HCT116 (cell line): ENCODE results near the gene PINK1. TPM values are rescaled to one million over a fixed set of nuclear protein-coding genes. Genes with fewer than 3 reads are reported as not detected.

Experiments
- ATAC-seq: fragments of 200-7000 bp; cut with Tn5 transposase; 2 replicates; pipeline ENCODE4 v1.9.1; 2020; ENCODE audit warnings: mild to moderate bottlenecking, moderate library complexity
- BruUV-seq: library from RNA; stranded (reverse); fragments of 400-500 nt; replicated peaks from 2 replicates; lab custom pipeline; 2021; lab: Mats Ljungman, UMichigan
- CTCF ChIA-PET: fragments of 300-600 bp; sonication (Branson Sonifier 250); formaldehyde crosslinking; loops from one replicate; lab custom pipeline; 2021; ENCODE audit warnings: antibody characterized with exemption; lab: Charles Lee
- POLR2A ChIA-PET: fragments of 300-600, 350-600 bp; sonication (Branson Sonifier 250); formaldehyde crosslinking; loops from one replicate; lab custom pipeline; 2021; ENCODE audit warnings: antibody characterized with exemption; lab: Charles Lee
- RAD21 ChIA-PET, 2 experiments: fragments of 300-600 bp; sonication (Branson Sonifier 250); formaldehyde crosslinking; loops; one replicate each; lab custom pipeline; 2023; ENCODE audit warnings: low total read pairs in 2 of 2; ENCODE audit not compliant: uncharacterized antibody in 2 of 2, unreplicated experiment in 2 of 2, low non-redundant PET in 1 of 2; lab: Charles Lee
- DNase-seq: peaks from one replicate; pipeline ENCODE4 v3.0.0-alpha.2; 2010; ENCODE audit warnings: low read depth, low spot score
- H2AFZ ChIP-seq: fragments of 200-600 bp; shearing (Covaris generic), sonication (generic); 2 replicates; pipeline ENCODE4 v1.6.1; 2017; ENCODE audit warnings: low read depth, mixed run types, mixed read lengths, antibody characterized with exemption, low read length; ENCODE audit not compliant: poor library complexity, severe bottlenecking
- H3K27ac ChIP-seq: 2 replicates; pipeline ENCODE4 v1.5.1; 2012; ENCODE audit warnings: low read depth, low read length
- H3K27me3 ChIP-seq: fragments of 200-600 bp; sonication (generic); 2 replicates; pipeline ENCODE4 v1.6.1; 2016; ENCODE audit warnings: mixed run types, low read length, mixed read lengths; ENCODE audit not compliant: insufficient read depth
- H3K36me3 ChIP-seq, 2 experiments: fragments of 200-500 bp in 1 of 2; fragments of 200-600 bp in 1 of 2; sonication (Bioruptor generic) in 1 of 2; sonication (generic) in 1 of 2; 2 replicates each; pipeline versions ENCODE4 v1.5.1 to v1.6.1; 2014 to 2016; ENCODE audit warnings: low read length in 2 of 2, inconsistent platforms in 1 of 2, mixed read lengths in 1 of 2, mixed run types in 1 of 2; ENCODE audit not compliant: insufficient read depth in 2 of 2, control insufficient read depth in 1 of 2
- H3K4me1 ChIP-seq, 2 experiments: fragments of 200-600 bp in 1 of 2; sonication (generic) in 1 of 2; 2 replicates each; pipeline versions ENCODE4 v1.5.1 to v1.6.1; 2012 to 2017; ENCODE audit warnings: low read length in 2 of 2, inconsistent platforms in 1 of 2, mild to moderate bottlenecking in 1 of 2, mixed read lengths in 1 of 2, mixed run types in 1 of 2, moderate library complexity in 1 of 2; ENCODE audit not compliant: insufficient read depth in 2 of 2, control insufficient read depth in 1 of 2
- H3K4me2 ChIP-seq: fragments of 200-600 bp; sonication (generic); 2 replicates; pipeline ENCODE4 v1.6.1; 2017; ENCODE audit warnings: mixed run types, low read length, mixed read lengths
- H3K4me3 ChIP-seq, 2 experiments: fragments of 200-600 bp in 1 of 2; sonication (generic) in 1 of 2; replicated peaks in 1 of 2; 2 replicates each; pipeline ENCODE4 v1.5.1; 2011 to 2016; ENCODE audit warnings: low read length in 2 of 2, control low read depth in 1 of 2, low read depth in 1 of 2, mild to moderate bottlenecking in 1 of 2, mixed read lengths in 1 of 2, mixed run types in 1 of 2
- H3K79me2 ChIP-seq: fragments of 200-600 bp; sonication (generic); 2 replicates; pipeline ENCODE4 v1.6.1; 2017; ENCODE audit warnings: mild to moderate bottlenecking, mixed run types, low read length, moderate library complexity, mixed read lengths; ENCODE audit not compliant: insufficient read depth
- H3K9ac ChIP-seq: fragments of 200-600 bp; sonication (generic); 2 replicates; pipeline ENCODE4 v1.6.1; 2016; ENCODE audit warnings: low read length, mixed read lengths
- H3K9me2 ChIP-seq: fragments of 200-600 bp; sonication (generic), shearing (Covaris generic); 2 replicates; pipeline ENCODE4 v1.6.1; 2017; ENCODE audit warnings: mixed run types, mild to moderate bottlenecking, moderate library complexity; ENCODE audit not compliant: insufficient read depth
- H3K9me3 ChIP-seq, 2 experiments: fragments of 200-500 bp in 1 of 2; fragments of 200-600 bp in 1 of 2; sonication (Bioruptor generic) in 1 of 2; sonication (generic) in 1 of 2; 2 replicates each; pipeline ENCODE4 v1.6.1; 2014 to 2017; ENCODE audit warnings: low read length in 2 of 2, mixed read lengths in 2 of 2, inconsistent platforms in 1 of 2, low read depth in 1 of 2, mild to moderate bottlenecking in 1 of 2, mixed run types in 1 of 2, moderate library complexity in 1 of 2; ENCODE audit not compliant: control insufficient read depth in 1 of 2, insufficient read depth in 1 of 2
- H4K20me1 ChIP-seq: fragments of 200-600 bp; sonication (generic), shearing (Covaris generic); 2 replicates; pipeline ENCODE4 v1.6.1; 2017; ENCODE audit warnings: mixed run types, mild to moderate bottlenecking, moderate library complexity; ENCODE audit not compliant: insufficient read depth
- CEBPB ChIP-seq: IDR thresholded peaks from 2 replicates; pipeline ENCODE4 v1.6.1; 2012; ENCODE audit warnings: low read depth
- EGR1 ChIP-seq: IDR thresholded peaks from 2 replicates; pipeline ENCODE4 v1.6.1; 2012; ENCODE audit warnings: low read depth
- EZH2 ChIP-seq: fragments of 200-600 bp; sonication (generic); IDR thresholded peaks from 2 replicates; pipeline ENCODE4 v1.6.1; 2017; ENCODE audit warnings: antibody characterized with exemption, mixed run types
- EZH2phosphoT487 ChIP-seq: fragments of 200-600 bp; IDR thresholded peaks from 2 replicates; pipeline ENCODE4 v1.6.1; 2018; ENCODE audit warnings: antibody characterized with exemption, borderline replicate concordance
- JUND ChIP-seq: IDR thresholded peaks from 2 replicates; pipeline ENCODE4 v1.6.1; 2012
- RAD21 ChIP-seq: IDR thresholded peaks from 2 replicates; pipeline ENCODE4 v1.6.1; 2012; ENCODE audit warnings: low read depth, mild to moderate bottlenecking
- SIN3A ChIP-seq: IDR thresholded peaks from 2 replicates; pipeline ENCODE4 v1.6.1; 2012; ENCODE audit warnings: low read depth
- SP1 ChIP-seq: IDR thresholded peaks from 2 replicates; pipeline ENCODE4 v1.6.1; 2012; ENCODE audit warnings: low read depth
- TCF7L2 ChIP-seq: IDR thresholded peaks from 2 replicates; pipeline ENCODE4 v1.7.0; 2011; ENCODE audit warnings: borderline replicate concordance, inconsistent platforms; ENCODE audit not compliant: insufficient read depth, insufficient read length; ENCODE audit errors: extremely low read depth
- YY1 ChIP-seq: IDR thresholded peaks from 2 replicates; pipeline ENCODE4 v1.6.1; 2011; ENCODE audit warnings: low read length, low read depth, moderate library complexity, mild to moderate bottlenecking; ENCODE audit not compliant: insufficient replicate concordance; ENCODE audit errors: extremely low read depth
- ZNF274 ChIP-seq: fragments of 200-500 bp; sonication (Bioruptor generic); IDR thresholded peaks from 2 replicates; pipeline ENCODE4 v1.6.1; 2014; ENCODE audit warnings: mild to moderate bottlenecking, low read depth, low read length, inconsistent platforms
- intact Hi-C: fragments of 100-400 bp; cut with micrococcal nuclease; formaldehyde crosslinking; loops from 2 replicates; pipeline ENCODE4 v1.10.0; 2022
- total RNA-seq: library from RNA; stranded (reverse); gene quantifications from one replicate; pipeline ENCODE4 v1.2.1, GENCODE V29; 2021; ENCODE audit not compliant: unreplicated experiment
- TF ChIP-seq, protein P1 (sequence below): IDR thresholded peaks from 2 replicates; pipeline ENCODE4 v1.6.1; 2012
- TF ChIP-seq, protein P2 (sequence below), 3 experiments: fragments of 200-600 bp in 1 of 3; sonication (generic) in 1 of 3; IDR thresholded peaks in 2 of 3; conservative IDR thresholded peaks in 1 of 3; 2 replicates each; pipeline ENCODE4 v1.5.1; 2012 to 2017; ENCODE audit warnings: low read depth in 2 of 3, low read length in 2 of 3, antibody characterized with exemption in 1 of 3, borderline replicate concordance in 1 of 3, control low read depth in 1 of 3, mild to moderate bottlenecking in 1 of 3, mixed read lengths in 1 of 3, mixed run types in 1 of 3, moderate library complexity in 1 of 3; ENCODE audit not compliant: insufficient read depth in 1 of 3
- TF ChIP-seq, protein P3 (sequence below): IDR thresholded peaks from 2 replicates; pipeline ENCODE4 v1.6.1; 2012
- TF ChIP-seq, protein P4 (sequence below): IDR thresholded peaks from 2 replicates; pipeline ENCODE4 v1.6.1; 2011; ENCODE audit warnings: mild to moderate bottlenecking, low read length, moderate library complexity; ENCODE audit not compliant: insufficient replicate concordance; ENCODE audit errors: extremely low read depth
- TF ChIP-seq, protein P5 (sequence below): IDR thresholded peaks from 2 replicates; pipeline ENCODE4 v1.6.1; 2012; ENCODE audit warnings: low read depth

Gene PINK1
- total RNA-seq, 1 experiment from 2014 or later: 29.4 TPM

DNA sequence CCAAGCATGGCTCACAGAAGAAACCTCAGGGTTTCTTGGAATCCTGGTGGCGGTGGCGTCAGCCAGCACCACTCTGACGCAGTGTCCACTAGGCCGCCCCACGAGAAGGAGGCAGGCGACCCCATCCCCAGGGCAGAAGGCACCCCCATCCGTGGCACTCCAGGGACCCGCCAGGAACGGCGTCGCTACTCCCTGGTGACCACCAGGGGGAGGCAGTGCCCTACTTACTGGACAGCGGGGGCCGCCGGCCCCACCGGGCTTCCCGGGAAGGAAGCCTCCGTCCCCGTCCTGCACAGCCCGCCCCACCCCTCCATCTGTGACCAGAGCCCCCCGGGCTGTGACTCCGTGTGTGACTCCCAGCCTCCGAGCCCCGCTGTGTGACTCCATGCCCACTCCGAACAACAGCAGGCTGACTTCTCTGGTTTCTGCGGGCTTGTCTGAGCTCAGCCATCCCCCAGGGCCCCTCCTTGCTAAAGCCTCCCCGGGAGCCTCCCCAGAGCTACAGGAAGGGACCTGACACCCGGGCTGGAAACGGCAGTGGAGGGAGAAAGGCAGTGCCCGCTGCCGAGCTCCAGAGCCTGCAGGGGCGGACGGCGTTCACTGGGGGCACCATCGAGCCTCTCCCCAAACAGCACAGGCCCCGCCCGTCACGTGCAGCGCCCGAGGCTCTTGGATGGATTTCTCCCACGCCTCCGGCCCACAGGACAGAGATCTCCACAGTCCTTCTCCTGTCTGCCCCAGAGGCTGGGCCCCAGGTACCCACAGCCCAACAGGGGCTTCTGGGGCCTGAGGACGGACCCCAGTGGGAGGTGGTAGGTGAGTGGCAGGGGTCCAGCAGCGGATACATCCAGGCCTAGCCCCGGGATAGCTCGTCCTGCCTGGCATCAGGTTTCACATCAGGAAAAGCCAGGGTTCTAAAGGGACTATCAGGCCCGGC lies 63.4 kb downstream of the PINK1 start:
- H3K4me2 ChIP-seq: peak overlapping the region; percentile 96
- POLR2A ChIA-PET: interaction anchor here (0.9 to 1.4 kb wide), 3 partner anchors 16 to 499 kb away, joined by 3 to 16 read pairs (median 3); no protein-coding TSS in a partner anchor
- peak; percentile 69 for DNase-seq
- peak; percentile 90 for ATAC-seq
- peaks cover 25 to 39% of the 10 kb centered on the region in 2 experiments for H3K4me1 ChIP-seq
- CTCF ChIA-PET: interaction anchor here (0.6 to 2.8 kb wide), 27 partner anchors 10 to 793 kb away, joined by 3 to 104 read pairs (median 4); partner anchors contain the start of genes HP1BP3 and SH2D5
- no peaks in the 10 kb centered on the region for H3K9me2 ChIP-seq
- H3K79me2 ChIP-seq: no peaks in the 10 kb centered on the region
- peak overlapping the region; percentile 44 to 62 for H3K4me3 ChIP-seq
- H2AFZ ChIP-seq: peak overlapping the region; percentile 89
- H4K20me1 ChIP-seq: no peaks in the 10 kb centered on the region
- BruUV-seq: no TSS peak
- intact Hi-C loops: loop anchor here (1.0 to 2.0 kb wide), 3 partner anchors 90 to 672 kb away; partner anchors contain the start of gene HP1BP3
- RAD21 ChIA-PET: interaction anchor here (0.5 to 2.1 kb wide), 12 partner anchors 32 to 672 kb away, joined by 3 to 25 read pairs (median 4); partner anchors contain the start of genes HP1BP3 (in 1 of the 2) and SH2D5 (in 1 of the 2)
- peak overlapping the region; percentile 88 for H3K27ac ChIP-seq
- H3K9me3 ChIP-seq: no peaks in the 10 kb centered on the region
- H3K27me3 ChIP-seq: no peaks in the 10 kb centered on the region
- H3K36me3 ChIP-seq: no peaks in the 10 kb centered on the region
- H3K9ac ChIP-seq: peak overlapping the region; percentile 67
- TF ChIP-seq, protein P1, sequence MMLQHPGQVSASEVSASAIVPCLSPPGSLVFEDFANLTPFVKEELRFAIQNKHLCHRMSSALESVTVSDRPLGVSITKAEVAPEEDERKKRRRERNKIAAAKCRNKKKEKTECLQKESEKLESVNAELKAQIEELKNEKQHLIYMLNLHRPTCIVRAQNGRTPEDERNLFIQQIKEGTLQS: no peak
- TF ChIP-seq CEBPB (no peak), EZH2 (no peak), ZNF274 (no peak), RAD21 (peak; percentile 91), TCF7L2 (no peak), SIN3A (no peak), SP1 (no peak), JUND (no peak), EGR1 (peak; percentile 53; the same call in 1 of the 2 replicates), YY1 (peak; percentile 12), EZH2phosphoT487 (no peak)
- TF ChIP-seq, protein P2, sequence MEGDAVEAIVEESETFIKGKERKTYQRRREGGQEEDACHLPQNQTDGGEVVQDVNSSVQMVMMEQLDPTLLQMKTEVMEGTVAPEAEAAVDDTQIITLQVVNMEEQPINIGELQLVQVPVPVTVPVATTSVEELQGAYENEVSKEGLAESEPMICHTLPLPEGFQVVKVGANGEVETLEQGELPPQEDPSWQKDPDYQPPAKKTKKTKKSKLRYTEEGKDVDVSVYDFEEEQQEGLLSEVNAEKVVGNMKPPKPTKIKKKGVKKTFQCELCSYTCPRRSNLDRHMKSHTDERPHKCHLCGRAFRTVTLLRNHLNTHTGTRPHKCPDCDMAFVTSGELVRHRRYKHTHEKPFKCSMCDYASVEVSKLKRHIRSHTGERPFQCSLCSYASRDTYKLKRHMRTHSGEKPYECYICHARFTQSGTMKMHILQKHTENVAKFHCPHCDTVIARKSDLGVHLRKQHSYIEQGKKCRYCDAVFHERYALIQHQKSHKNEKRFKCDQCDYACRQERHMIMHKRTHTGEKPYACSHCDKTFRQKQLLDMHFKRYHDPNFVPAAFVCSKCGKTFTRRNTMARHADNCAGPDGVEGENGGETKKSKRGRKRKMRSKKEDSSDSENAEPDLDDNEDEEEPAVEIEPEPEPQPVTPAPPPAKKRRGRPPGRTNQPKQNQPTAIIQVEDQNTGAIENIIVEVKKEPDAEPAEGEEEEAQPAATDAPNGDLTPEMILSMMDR (IDR thresholded peaks at IDR 0.05 in 2 of 3, conservative IDR thresholded peaks at IDR 0.05 in 1 of 3; ENCODE audit: borderline replicate concordance in 1 of 3, insufficient read depth in 1 of 3, low read depth in 2 of 3, low read length in 2 of 3): peak; percentile 77 to 86 (median 78)
- TF ChIP-seq, protein P3, sequence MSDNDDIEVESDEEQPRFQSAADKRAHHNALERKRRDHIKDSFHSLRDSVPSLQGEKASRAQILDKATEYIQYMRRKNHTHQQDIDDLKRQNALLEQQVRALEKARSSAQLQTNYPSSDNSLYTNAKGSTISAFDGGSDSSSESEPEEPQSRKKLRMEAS: peak; percentile 94
- TF ChIP-seq, protein P4, sequence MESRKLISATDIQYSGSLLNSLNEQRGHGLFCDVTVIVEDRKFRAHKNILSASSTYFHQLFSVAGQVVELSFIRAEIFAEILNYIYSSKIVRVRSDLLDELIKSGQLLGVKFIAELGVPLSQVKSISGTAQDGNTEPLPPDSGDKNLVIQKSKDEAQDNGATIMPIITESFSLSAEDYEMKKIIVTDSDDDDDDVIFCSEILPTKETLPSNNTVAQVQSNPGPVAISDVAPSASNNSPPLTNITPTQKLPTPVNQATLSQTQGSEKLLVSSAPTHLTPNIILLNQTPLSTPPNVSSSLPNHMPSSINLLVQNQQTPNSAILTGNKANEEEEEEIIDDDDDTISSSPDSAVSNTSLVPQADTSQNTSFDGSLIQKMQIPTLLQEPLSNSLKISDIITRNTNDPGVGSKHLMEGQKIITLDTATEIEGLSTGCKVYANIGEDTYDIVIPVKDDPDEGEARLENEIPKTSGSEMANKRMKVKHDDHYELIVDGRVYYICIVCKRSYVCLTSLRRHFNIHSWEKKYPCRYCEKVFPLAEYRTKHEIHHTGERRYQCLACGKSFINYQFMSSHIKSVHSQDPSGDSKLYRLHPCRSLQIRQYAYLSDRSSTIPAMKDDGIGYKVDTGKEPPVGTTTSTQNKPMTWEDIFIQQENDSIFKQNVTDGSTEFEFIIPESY: peak; percentile 19
- TF ChIP-seq, protein P5, sequence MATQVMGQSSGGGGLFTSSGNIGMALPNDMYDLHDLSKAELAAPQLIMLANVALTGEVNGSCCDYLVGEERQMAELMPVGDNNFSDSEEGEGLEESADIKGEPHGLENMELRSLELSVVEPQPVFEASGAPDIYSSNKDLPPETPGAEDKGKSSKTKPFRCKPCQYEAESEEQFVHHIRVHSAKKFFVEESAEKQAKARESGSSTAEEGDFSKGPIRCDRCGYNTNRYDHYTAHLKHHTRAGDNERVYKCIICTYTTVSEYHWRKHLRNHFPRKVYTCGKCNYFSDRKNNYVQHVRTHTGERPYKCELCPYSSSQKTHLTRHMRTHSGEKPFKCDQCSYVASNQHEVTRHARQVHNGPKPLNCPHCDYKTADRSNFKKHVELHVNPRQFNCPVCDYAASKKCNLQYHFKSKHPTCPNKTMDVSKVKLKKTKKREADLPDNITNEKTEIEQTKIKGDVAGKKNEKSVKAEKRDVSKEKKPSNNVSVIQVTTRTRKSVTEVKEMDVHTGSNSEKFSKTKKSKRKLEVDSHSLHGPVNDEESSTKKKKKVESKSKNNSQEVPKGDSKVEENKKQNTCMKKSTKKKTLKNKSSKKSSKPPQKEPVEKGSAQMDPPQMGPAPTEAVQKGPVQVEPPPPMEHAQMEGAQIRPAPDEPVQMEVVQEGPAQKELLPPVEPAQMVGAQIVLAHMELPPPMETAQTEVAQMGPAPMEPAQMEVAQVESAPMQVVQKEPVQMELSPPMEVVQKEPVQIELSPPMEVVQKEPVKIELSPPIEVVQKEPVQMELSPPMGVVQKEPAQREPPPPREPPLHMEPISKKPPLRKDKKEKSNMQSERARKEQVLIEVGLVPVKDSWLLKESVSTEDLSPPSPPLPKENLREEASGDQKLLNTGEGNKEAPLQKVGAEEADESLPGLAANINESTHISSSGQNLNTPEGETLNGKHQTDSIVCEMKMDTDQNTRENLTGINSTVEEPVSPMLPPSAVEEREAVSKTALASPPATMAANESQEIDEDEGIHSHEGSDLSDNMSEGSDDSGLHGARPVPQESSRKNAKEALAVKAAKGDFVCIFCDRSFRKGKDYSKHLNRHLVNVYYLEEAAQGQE: no peak
